Body of pancreas (tissue), 4 donors: ENCODE results near the gene LAMP1. TPM values are rescaled to one million over a fixed set of nuclear protein-coding genes. Genes with fewer than 3 reads are reported as not detected.
"Not testable (repeated sequence)": the region's sequence is repeated elsewhere in the genome, so short reads cannot be mapped to it uniquely, and the experiment has no call there.

ENCODE experiments used
- ATAC-seq: fragments of 150-250 bp; one replicate; pipeline ENCODE4 v1.9.1; 2016
- DNase-seq, 4 donors: peaks; one replicate each; pipeline ENCODE4 v3.0.0-alpha.2; 2019
- H3K27ac ChIP-seq, 4 donors: fragments of 200-600 bp; sonication (generic); 1 replicate in 3 of 4; 2 replicates in 1 of 4; pipeline versions ENCODE4 v1.5.1 to v1.6.1; 2016 to 2019; ENCODE audit warnings: mild to moderate bottlenecking in 1 of 4, mixed read lengths in 1 of 4, moderate library complexity in 1 of 4
- H3K27me3 ChIP-seq, 2 donors: fragments of 200-600 bp; sonication (generic); one replicate each; pipeline ENCODE4 v1.6.0; 2016; ENCODE audit warnings: mild to moderate bottlenecking in 1 of 2
- H3K36me3 ChIP-seq, 2 donors: fragments of 200-600 bp; sonication (generic); replicated peaks in 1 of 2; 2 replicates each; pipeline ENCODE4 v1.5.1; 2016; ENCODE audit warnings: low read depth in 2 of 2; ENCODE audit not compliant: insufficient read depth in 1 of 2
- H3K4me1 ChIP-seq: fragments of 200-600 bp; sonication (generic); one replicate; pipeline ENCODE4 v1.6.0; 2016
- H3K4me3 ChIP-seq, 2 donors: fragments of 200-600 bp; sonication (generic); 1 replicate in 1 of 2; 2 replicates in 1 of 2; pipeline ENCODE4 v1.5.1; 2016 to 2019
- H3K9me3 ChIP-seq, 3 donors: fragments of 200-600 bp; sonication (generic); 1 replicate in 2 of 3; 2 replicates in 1 of 3; pipeline ENCODE4 v1.5.1; 2016
- POLR2A ChIP-seq, 3 donors: fragments of 450-650 bp; IDR thresholded peaks; one replicate each; pipeline ENCODE4 v1.6.1; 2016; ENCODE audit warnings: antibody characterized with exemption in 3 of 3, mild to moderate bottlenecking in 2 of 3
- WGBS, 2 donors: methylation state at CpG; one replicate each; pipeline ENCODE4 v1.1.5; 2017; 5-methylcytosine and 5-hydroxymethylcytosine counted together
- intact Hi-C: fragments of 100-400 bp; cut with DNase I; formaldehyde crosslinking; loops from one replicate; pipeline ENCODE4 v1.15.1; 2023
- total RNA-seq, 2 donors: library from RNA; depleted of rRNA; stranded (reverse); fragments of >200 nt; gene quantifications; one replicate each; pipeline ENCODE4 v1.1.0, GENCODE V29; 2016
- TF ChIP-seq, protein P1 (sequence below), 7 experiments: fragments of 450-650 bp in 4 of 7; fragments of 200-600 bp in 3 of 7; sonication (generic) in 3 of 7; IDR thresholded peaks; one replicate each; pipeline ENCODE4 v1.5.1; 2016 to 2019; ENCODE audit warnings: antibody characterized with exemption in 7 of 7

The LAMP1 gene, protein sequence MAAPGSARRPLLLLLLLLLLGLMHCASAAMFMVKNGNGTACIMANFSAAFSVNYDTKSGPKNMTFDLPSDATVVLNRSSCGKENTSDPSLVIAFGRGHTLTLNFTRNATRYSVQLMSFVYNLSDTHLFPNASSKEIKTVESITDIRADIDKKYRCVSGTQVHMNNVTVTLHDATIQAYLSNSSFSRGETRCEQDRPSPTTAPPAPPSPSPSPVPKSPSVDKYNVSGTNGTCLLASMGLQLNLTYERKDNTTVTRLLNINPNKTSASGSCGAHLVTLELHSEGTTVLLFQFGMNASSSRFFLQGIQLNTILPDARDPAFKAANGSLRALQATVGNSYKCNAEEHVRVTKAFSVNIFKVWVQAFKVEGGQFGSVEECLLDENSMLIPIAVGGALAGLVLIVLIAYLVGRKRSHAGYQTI
- total RNA-seq, result 10 to 100 TPM; 68.5 to 92.6 TPM

DNA sequence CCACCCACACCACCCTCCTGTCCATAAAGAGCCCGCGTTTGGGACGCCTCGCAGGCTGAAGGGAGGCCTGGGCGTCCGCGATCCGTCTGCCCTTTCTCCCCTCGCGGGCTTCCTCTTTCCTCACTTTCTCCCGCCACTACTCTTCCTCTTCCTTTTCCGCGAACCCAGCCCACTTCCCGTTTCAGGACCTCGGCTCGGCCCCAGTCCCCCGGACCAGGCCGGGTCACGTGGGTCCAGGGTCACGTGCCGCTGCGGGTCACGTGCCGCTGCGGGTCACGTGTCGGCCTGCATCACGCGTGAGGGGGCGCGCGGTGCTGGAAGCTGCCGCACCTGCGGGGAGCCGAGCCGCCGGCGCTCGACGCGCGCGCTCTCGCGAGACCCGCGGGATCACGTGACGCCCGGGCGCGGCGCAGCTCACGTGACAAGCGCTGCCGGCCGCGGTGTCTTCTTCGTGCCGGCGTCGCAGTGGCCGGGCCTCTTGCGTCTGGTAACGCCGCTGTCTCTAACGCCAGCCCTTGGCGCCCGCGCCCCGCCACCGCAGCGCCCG, at the start of gene LAMP1:
Gene LAMP1, plus strand, starts transcription at position 417 of the 547 bp plus-strand sequence. CDS start 196 bp downstream, outside the sequence.
- Histone ChIP-seq H3K4me1 (peaks cover 28% of the 10 kb centered on the region), H3K27ac (peak within 1 kb of the TSS; percentile 65 to 92 (median 85)), H3K4me3 (peak within 1 kb of the TSS; percentile 79 to 93), H3K27me3 (no peaks in the 10 kb centered on the region), H3K9me3 (no peaks in the 10 kb centered on the region), H3K36me3 (no peaks in the 10 kb centered on the region)
- DNase-seq (peak; percentile 98 to 99 (median 99)), ATAC-seq (peak; percentile 93)
- TF ChIP-seq, protein P1, sequence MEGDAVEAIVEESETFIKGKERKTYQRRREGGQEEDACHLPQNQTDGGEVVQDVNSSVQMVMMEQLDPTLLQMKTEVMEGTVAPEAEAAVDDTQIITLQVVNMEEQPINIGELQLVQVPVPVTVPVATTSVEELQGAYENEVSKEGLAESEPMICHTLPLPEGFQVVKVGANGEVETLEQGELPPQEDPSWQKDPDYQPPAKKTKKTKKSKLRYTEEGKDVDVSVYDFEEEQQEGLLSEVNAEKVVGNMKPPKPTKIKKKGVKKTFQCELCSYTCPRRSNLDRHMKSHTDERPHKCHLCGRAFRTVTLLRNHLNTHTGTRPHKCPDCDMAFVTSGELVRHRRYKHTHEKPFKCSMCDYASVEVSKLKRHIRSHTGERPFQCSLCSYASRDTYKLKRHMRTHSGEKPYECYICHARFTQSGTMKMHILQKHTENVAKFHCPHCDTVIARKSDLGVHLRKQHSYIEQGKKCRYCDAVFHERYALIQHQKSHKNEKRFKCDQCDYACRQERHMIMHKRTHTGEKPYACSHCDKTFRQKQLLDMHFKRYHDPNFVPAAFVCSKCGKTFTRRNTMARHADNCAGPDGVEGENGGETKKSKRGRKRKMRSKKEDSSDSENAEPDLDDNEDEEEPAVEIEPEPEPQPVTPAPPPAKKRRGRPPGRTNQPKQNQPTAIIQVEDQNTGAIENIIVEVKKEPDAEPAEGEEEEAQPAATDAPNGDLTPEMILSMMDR (IDR thresholded peaks at IDR 0.05), result peak in 2 of 7 experiments; percentile 11 to 40
- peak; percentile 30 to 76 (median 76) for TF ChIP-seq POLR2A (IDR thresholded peaks at IDR 0.05)
- 0% methylated on average over 32 to 70 of the region's 74 CpGs for WGBS, 2 donors
- intact Hi-C loops, result no loop called here

DNA sequence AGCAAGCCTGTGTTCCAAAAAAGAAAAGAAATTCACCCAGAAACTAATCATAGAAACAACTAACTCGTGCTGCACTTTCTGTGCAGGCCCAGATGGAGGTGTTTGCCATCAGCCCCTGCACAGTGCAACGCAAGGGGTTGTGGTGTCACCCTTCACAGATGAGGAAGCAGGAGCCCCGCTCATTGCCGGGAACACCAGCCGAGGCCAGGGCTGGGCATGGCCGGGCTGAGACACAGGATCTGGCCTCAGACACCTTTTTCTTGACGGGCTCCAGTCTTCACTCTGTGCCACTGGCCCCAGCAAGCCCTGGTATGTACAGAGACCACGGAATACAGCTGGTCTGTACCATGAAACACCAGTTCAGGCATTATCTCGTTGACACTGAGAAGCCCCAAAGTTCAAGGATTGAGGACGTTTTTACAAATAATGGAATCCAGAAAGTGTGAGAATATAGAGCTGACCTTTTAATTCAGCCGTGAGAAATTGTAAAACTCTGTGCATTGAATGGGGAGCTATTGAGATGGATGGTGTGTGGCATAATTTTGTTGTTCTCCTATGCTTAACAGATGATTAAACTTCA, 44.4 kb upstream of the LAMP1 start:
- intact Hi-C loops, result no loop called here
- H3K36me3 ChIP-seq, result peaks cover 0 to 49% of the 10 kb centered on the region in 2 donors
- 79 to 82% methylated on average over 11 of the region's 11 CpGs for WGBS, 2 donors
- H3K27me3 ChIP-seq, result no peaks in the 10 kb centered on the region
- H3K27ac ChIP-seq, result no peak overlapping the region
- no peaks in the 10 kb centered on the region for H3K9me3 ChIP-seq
- H3K4me1 ChIP-seq, result no peaks in the 10 kb centered on the region
- TF ChIP-seq, protein P1 (IDR thresholded peaks at IDR 0.05), result no peak
- TF ChIP-seq POLR2A (IDR thresholded peaks at IDR 0.05), result no peak
- no peak overlapping the region for H3K4me3 ChIP-seq
- DNase-seq, result no peak
- no peak for ATAC-seq

DNA sequence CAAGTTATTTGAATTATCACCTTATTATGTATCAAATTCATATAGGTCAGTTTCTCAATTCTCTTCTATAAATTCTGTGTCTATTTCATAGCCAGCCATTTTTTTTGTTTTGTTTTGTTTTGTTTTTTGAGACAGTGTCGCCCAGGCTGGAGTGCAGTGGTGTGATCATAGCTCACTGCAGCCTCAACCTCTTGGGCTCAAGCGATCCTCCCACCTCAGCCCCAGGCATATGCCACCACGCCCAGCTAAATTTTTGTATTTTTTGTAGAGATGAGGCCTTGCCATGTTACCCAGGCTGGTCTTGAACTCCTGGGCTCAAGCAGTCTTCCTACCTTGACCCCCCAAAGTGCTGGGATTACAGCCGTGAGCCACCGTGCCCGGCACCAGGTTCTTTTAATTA, 39.1 kb upstream of the LAMP1 start:
- intact Hi-C loops, H3K27ac ChIP-seq: not testable (repeated sequence)
- 97 to 98% methylated on average over 6 of the region's 6 CpGs for WGBS, 2 donors

DNA sequence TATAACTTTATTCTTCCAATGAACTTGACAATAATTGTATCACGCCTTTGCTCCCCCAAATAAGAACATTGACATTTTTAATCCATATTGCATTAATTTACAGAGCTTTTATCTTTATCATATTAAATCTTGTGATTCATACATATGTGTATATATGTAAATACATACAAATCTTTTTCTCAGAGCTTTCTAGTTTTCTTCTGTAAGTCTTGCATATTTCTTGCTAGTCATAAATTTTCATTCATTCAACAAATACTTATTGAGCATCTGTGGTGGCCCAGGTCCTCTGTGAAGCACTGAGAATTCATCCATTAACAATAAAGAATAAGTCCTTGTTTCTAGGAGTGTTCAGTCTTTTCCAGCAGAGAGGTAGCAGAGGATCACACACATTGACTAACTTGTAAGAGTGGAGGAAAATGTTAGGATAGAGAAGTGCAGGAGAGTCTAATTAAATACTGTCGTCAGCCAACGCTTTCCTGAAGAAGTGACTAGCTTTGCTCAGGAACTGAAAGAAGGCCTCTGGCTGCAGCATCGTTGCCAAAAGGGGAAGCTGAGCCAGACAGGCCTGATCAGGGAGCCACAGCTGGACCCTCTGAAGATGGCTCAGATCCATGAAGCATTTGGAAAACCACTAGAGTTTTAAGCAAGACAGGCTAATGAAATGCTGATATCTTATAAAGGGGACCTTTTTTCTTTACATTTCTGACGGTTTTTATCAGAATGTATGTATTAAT, 38.6 kb upstream of the LAMP1 start:
- TF ChIP-seq, protein P1 (IDR thresholded peaks at IDR 0.05), result no peak
- no peak for TF ChIP-seq POLR2A (IDR thresholded peaks at IDR 0.05)
- no peaks in the 10 kb centered on the region for H3K4me1 ChIP-seq
- WGBS, 2 donors, result 78 to 94% methylated on average over 5 of the region's 5 CpGs
- ATAC-seq (no peak), DNase-seq (peak in 1 of 4 donors; percentile 21)
- no peaks in the 10 kb centered on the region for H3K27me3 ChIP-seq
- intact Hi-C loops, result no loop called here
- H3K27ac ChIP-seq, result no peak overlapping the region
- peaks cover 0 to 36% of the 10 kb centered on the region in 2 donors for H3K36me3 ChIP-seq
- H3K4me3 ChIP-seq, result no peak overlapping the region
- no peaks in the 10 kb centered on the region for H3K9me3 ChIP-seq

More for the DNA sequence above, 39.1 kb upstream of the LAMP1 start:
- ATAC-seq, H3K27me3 ChIP-seq, H3K4me1 ChIP-seq, H3K4me3 ChIP-seq, DNase-seq, H3K9me3 ChIP-seq: not testable (repeated sequence)
- H3K36me3 ChIP-seq, result peaks cover 0 to 36% of the 10 kb centered on the region in 2 donors

DNA sequence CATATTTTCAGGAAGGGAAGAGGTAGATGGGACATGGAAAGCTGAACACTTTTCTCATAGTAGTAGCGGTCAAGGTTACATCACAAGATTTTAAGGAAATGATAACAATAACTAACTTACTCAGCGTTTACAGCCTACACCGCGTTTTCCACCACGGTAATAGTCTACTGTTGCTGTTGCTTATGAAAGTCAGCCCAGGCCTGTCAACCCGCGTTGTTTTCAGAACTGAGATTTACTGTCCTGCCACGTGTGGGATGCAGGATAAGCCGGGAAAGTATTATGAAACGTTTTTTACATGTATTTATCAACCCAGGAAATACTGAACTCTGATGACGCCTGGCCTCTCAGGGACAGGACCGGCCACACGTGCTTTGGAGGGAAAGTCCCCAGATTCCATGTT, 36.0 kb upstream of the LAMP1 start:
- H3K27ac ChIP-seq, result no peak overlapping the region
- WGBS, 2 donors, result 82% methylated on average over 13 of the region's 13 CpGs
- H3K36me3 ChIP-seq, result peaks cover 0 to 26% of the 10 kb centered on the region in 2 donors
- ATAC-seq, result no peak
- H3K27me3 ChIP-seq, result no peaks in the 10 kb centered on the region
- no peak overlapping the region for H3K4me3 ChIP-seq
- no peaks in the 10 kb centered on the region for H3K9me3 ChIP-seq
- no peaks in the 10 kb centered on the region for H3K4me1 ChIP-seq
- TF ChIP-seq, protein P1 (IDR thresholded peaks at IDR 0.05), result no peak
- TF ChIP-seq POLR2A (IDR thresholded peaks at IDR 0.05), result no peak
- DNase-seq, result no peak
- intact Hi-C loops, result no loop called here

DNA sequence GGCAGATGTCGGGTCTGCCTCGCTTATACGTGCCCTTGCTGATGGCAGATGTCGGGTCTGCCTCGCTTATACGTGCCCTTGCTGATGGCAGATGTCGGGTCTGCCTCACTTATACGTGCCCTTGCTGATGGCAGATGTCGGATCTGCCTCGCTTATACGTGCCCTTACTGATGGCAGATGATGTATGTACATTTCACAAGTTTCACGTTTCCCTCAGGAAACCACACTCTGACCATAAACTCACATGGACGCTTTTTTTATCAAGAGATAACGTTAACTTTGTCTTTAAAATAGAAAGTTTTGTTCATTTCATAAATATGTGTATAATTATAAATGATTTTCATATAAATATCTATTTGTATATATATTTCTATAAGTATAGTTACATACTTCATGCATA, 34.0 kb upstream of the LAMP1 start:
- DNase-seq, H3K4me1 ChIP-seq, H3K27me3 ChIP-seq, ATAC-seq, H3K9me3 ChIP-seq, H3K27ac ChIP-seq, intact Hi-C loops, H3K4me3 ChIP-seq: not testable (repeated sequence)
- 80 to 88% methylated on average over 10 to 14 of the region's 14 CpGs for WGBS, 2 donors
- H3K36me3 ChIP-seq, result peaks cover 0 to 18% of the 10 kb centered on the region in 2 donors
